ENCODE results near the gene TFEB. TPM values are rescaled to one million over a fixed set of nuclear protein-coding genes. Genes with fewer than 3 reads are reported as not detected.

The TFEB gene
- total and polyA plus RNA-seq, 2 donors (not counting 3 experiments of a cell fraction or from before 2014, with no cell fraction given): 4.9 to 6.6 TPM

GRCh38 chr6:41732149-41732548 lies 3.3 kb downstream of the TFEB start:
- H3K4me1 ChIP-seq (ENCODE audit: control insufficient read depth, extremely low read depth, insufficient read depth, low read length): peaks cover 20% of the 10 kb centered on the region
- H3K4me2 ChIP-seq (ENCODE audit: insufficient read depth, low read length): no peak overlapping the region
- no peak overlapping the region for H3K27ac ChIP-seq (ENCODE audit: insufficient read depth, low read depth, low read length)
- no TSS peak for BruUV-seq (replicated peaks)
- H3K9me3 ChIP-seq (replicated peaks; ENCODE audit: control insufficient read depth, insufficient read depth, low read length): no peaks in the 10 kb centered on the region
- H3K9ac ChIP-seq (replicated peaks; ENCODE audit: extremely low read depth, insufficient read depth, low read length): no peak overlapping the region
- POLR2A ChIA-PET: no interaction called here
- no peaks in the 10 kb centered on the region for H3K9me1 ChIP-seq (replicated peaks; ENCODE audit: control insufficient read depth, extremely low read depth, insufficient read depth, low read length)
- no peak for TF ChIP-seq MAX (IDR thresholded peaks at IDR 0.05; ENCODE audit: insufficient read depth, insufficient read length)
- TF ChIP-seq CTCF (IDR thresholded peaks at IDR 0.05; ENCODE audit: extremely low read depth in 1 of 2, insufficient read depth in 1 of 2, low read depth in 1 of 2, low read length in 2 of 2): no peak
- no peak for TF ChIP-seq GATA2 (IDR thresholded peaks at IDR 0.05; ENCODE audit: insufficient read depth, insufficient read length, low read depth, low read length)
- no peak for TF ChIP-seq MYC (IDR thresholded peaks at IDR 0.05; ENCODE audit: low read depth, low read length)
- TF ChIP-seq JUN (IDR thresholded peaks at IDR 0.05; ENCODE audit: borderline replicate concordance, insufficient read depth, insufficient read length, low read depth): no peak
- no peak for TF ChIP-seq POLR2A (IDR thresholded peaks at IDR 0.05; ENCODE audit: low read depth, low read length)
- no peak for TF ChIP-seq FOS (IDR thresholded peaks at IDR 0.05; ENCODE audit: borderline replicate concordance, insufficient read depth, low read length)
- TF ChIP-seq POLR2AphosphoS5 (IDR thresholded peaks at IDR 0.05; ENCODE audit: insufficient read depth, low read depth, low read length): no peak
- no peak for TF ChIP-seq EZH2 (IDR thresholded peaks at IDR 0.05; ENCODE audit: borderline replicate concordance, low read depth, low read length, severe bottlenecking)
- dilution Hi-C loops (cut with MboI; ENCODE audit: extremely low pct_ligation_motif_present, low sequenced_read_pairs) (no loop called here), intact Hi-C loops (cut with micrococcal nuclease) (no loop called here)
- CTCF ChIA-PET: no interaction called here
- H3K4me3 ChIP-seq (replicated peaks in 1 of 3; ENCODE audit: insufficient read depth in 1 of 3, low read depth in 1 of 3, low read length in 3 of 3): no peak overlapping the region
- no peaks in the 10 kb centered on the region for H4K20me1 ChIP-seq (replicated peaks; ENCODE audit: control insufficient read depth, extremely low read depth, insufficient read depth, low read length)
- DNase-seq (ENCODE audit: low read depth, low spot score) (no peak), FAIRE-seq (no peak)
- H2AFZ ChIP-seq (ENCODE audit: low read depth, low read length): no peak overlapping the region
- H3K79me2 ChIP-seq (ENCODE audit: control insufficient read depth, insufficient read depth, low read length): no peaks in the 10 kb centered on the region
- no peaks in the 10 kb centered on the region for H3K27me3 ChIP-seq (ENCODE audit: control insufficient read depth in 2 of 2, insufficient read depth in 2 of 2, low read length in 2 of 2)
- H3K36me3 ChIP-seq (ENCODE audit: control insufficient read depth in 2 of 2, extremely low read depth in 1 of 2, insufficient read depth in 2 of 2, low read length in 2 of 2): no peaks in the 10 kb centered on the region

Measured in endothelial cell of umbilical vein (primary cell).